VCaP (cell line): Measurements from ENCODE around the gene HMGCR.

Source experiments
- H3K27ac ChIP-seq: fragments of 450-650 bp; 2 replicates; pipeline ENCODE4 v1.5.1; 2017
- CTCF ChIP-seq: fragments of 450-650 bp; conservative IDR thresholded peaks from 2 replicates; pipeline ENCODE4 v1.5.1; 2017; ENCODE audit warnings: mild to moderate bottlenecking, moderate library complexity

HMGCR gene

GRCh38 chr5:75348241-75348640 is 11.2 kb downstream of the HMGCR start:
- no peak for TF ChIP-seq CTCF
- no peak overlapping the region for H3K27ac ChIP-seq

GRCh38 chr5:75349663-75350062 is 12.6 kb downstream of the HMGCR start:
- H3K27ac ChIP-seq: no peak overlapping the region
- no peak for TF ChIP-seq CTCF

- no peak overlapping the region for H3K27ac ChIP-seq
- TF ChIP-seq CTCF: no peak
These were observed 14.3 kb downstream of the HMGCR start for GRCh38 chr5:75351139-75351926.

GRCh38 chr5:75355236-75355635 is 18.2 kb downstream of the HMGCR start:
- no peak overlapping the region for H3K27ac ChIP-seq
- TF ChIP-seq CTCF: no peak

- H3K27ac ChIP-seq: no peak overlapping the region
- no peak for TF ChIP-seq CTCF
These were observed 19.7 kb downstream of the HMGCR start for GRCh38 chr5:75356719-75357118.

GRCh38 chr5:75358117-75358516 is 21.1 kb downstream of the HMGCR start:
- H3K27ac ChIP-seq: no peak overlapping the region

GRCh38 chr5:75361310-75361709 is 24.3 kb downstream of the HMGCR start:
- no peak for TF ChIP-seq CTCF
- H3K27ac ChIP-seq: peak overlapping the region; percentile 73

More at GRCh38 chr5:75358117-75358516, 21.1 kb downstream of the HMGCR start:
- TF ChIP-seq CTCF: no peak
